Osteocyte (in vitro differentiated cells): ENCODE results near the gene MYEF2. TPM values are rescaled to one million over a fixed set of nuclear protein-coding genes. Genes with fewer than 3 reads are reported as not detected.

Experiments
- DNase-seq: peaks from one replicate; pipeline ENCODE4 v3.0.0; 2021; ENCODE audit warnings: mixed read lengths; ENCODE audit not compliant: unreplicated experiment; ENCODE audit errors: extremely low spot score
- H3K27ac Mint-ChIP-seq: one replicate; pipeline ENCODE4 v1.8.0; 2021; ENCODE audit warnings: mild to moderate bottlenecking, mixed read lengths; ENCODE audit not compliant: unreplicated experiment
- H3K27me3 Mint-ChIP-seq: one replicate; pipeline ENCODE4 v1.8.0; 2021; ENCODE audit warnings: mixed read lengths; ENCODE audit not compliant: unreplicated experiment
- H3K36me3 Mint-ChIP-seq: one replicate; pipeline ENCODE4 v1.8.0; 2021; ENCODE audit warnings: mixed read lengths; ENCODE audit not compliant: unreplicated experiment
- H3K4me1 Mint-ChIP-seq: one replicate; pipeline ENCODE4 v1.8.0; 2021; ENCODE audit warnings: mixed read lengths; ENCODE audit not compliant: unreplicated experiment
- H3K4me3 Mint-ChIP-seq: one replicate; pipeline ENCODE4 v1.8.0; 2021; ENCODE audit warnings: mild to moderate bottlenecking, moderate library complexity, mixed read lengths; ENCODE audit not compliant: unreplicated experiment
- H3K9me3 Mint-ChIP-seq: one replicate; pipeline ENCODE4 v1.8.0; 2021; ENCODE audit warnings: mixed read lengths; ENCODE audit not compliant: unreplicated experiment
- CTCF ChIP-seq: fragments of 200-600 bp; sonication (generic); IDR thresholded peaks from 2 replicates; pipeline ENCODE4 v1.5.0; 2021; ENCODE audit warnings: antibody characterized with exemption, mild to moderate bottlenecking, moderate library complexity
- total RNA-seq: library from RNA; stranded (reverse); gene quantifications from 2 replicates; pipeline ENCODE4 v1.2.1, GENCODE V29; 2021

MYEF2 gene
- total RNA-seq, 1 donor from 2014 or later = 27.4 TPM

GRCh38 chr15:48087844-48088243 lies 90.3 kb downstream of the MYEF2 start:
- H3K9me3 Mint-ChIP-seq = no peaks in the 10 kb centered on the region
- no peak for DNase-seq
- no peaks in the 10 kb centered on the region for H3K4me1 Mint-ChIP-seq
- H3K27ac Mint-ChIP-seq = no peak overlapping the region
- H3K4me3 Mint-ChIP-seq = no peak overlapping the region
- TF ChIP-seq CTCF = no peak
- H3K27me3 Mint-ChIP-seq = peaks cover 14% of the 10 kb centered on the region
- H3K36me3 Mint-ChIP-seq = no peaks in the 10 kb centered on the region

- no peaks in the 10 kb centered on the region for H3K36me3 Mint-ChIP-seq
- no peaks in the 10 kb centered on the region for H3K9me3 Mint-ChIP-seq
- no peak overlapping the region for H3K27ac Mint-ChIP-seq
- no peak for DNase-seq
- H3K4me3 Mint-ChIP-seq = no peak overlapping the region
- no peak for TF ChIP-seq CTCF
- H3K27me3 Mint-ChIP-seq = peaks cover 24% of the 10 kb centered on the region
- no peaks in the 10 kb centered on the region for H3K4me1 Mint-ChIP-seq
Observed at GRCh38 chr15:48086576-48086975, 91.5 kb downstream of the MYEF2 start.

GRCh38 chr15:48086133-48086532 lies 92.0 kb downstream of the MYEF2 start:
- Mint-ChIP-seq H3K4me3 (no peak overlapping the region), H3K4me1 (no peaks in the 10 kb centered on the region), H3K36me3 (no peaks in the 10 kb centered on the region), H3K27ac (no peak overlapping the region), H3K9me3 (no peaks in the 10 kb centered on the region), H3K27me3 (peaks cover 25% of the 10 kb centered on the region)
- TF ChIP-seq CTCF = no peak
- DNase-seq = no peak

GRCh38 chr15:48085591-48085930 lies 92.5 kb downstream of the MYEF2 start:
- Mint-ChIP-seq H3K27ac (no peak overlapping the region), H3K9me3 (no peaks in the 10 kb centered on the region), H3K4me1 (no peaks in the 10 kb centered on the region), H3K27me3 (peaks cover 27% of the 10 kb centered on the region), H3K36me3 (no peaks in the 10 kb centered on the region), H3K4me3 (no peak overlapping the region)
- TF ChIP-seq CTCF = no peak
- DNase-seq = no peak

- H3K4me1 Mint-ChIP-seq = no peaks in the 10 kb centered on the region
- no peaks in the 10 kb centered on the region for H3K36me3 Mint-ChIP-seq
- no peak overlapping the region for H3K4me3 Mint-ChIP-seq
- peak; percentile 56 for TF ChIP-seq CTCF
- no peak for DNase-seq
- no peak overlapping the region for H3K27ac Mint-ChIP-seq
- no peaks in the 10 kb centered on the region for H3K9me3 Mint-ChIP-seq
- H3K27me3 Mint-ChIP-seq = peaks cover 26% of the 10 kb centered on the region
Observed at GRCh38 chr15:48084759-48085590, 93.1 kb downstream of the MYEF2 start.

Other genes starting within 250 kb of the MYEF2 start
- not detected in 2 replicates for gene SLC24A5, start 57.3 kb downstream of the MYEF2 start, total RNA-seq
- not detected in 2 replicates for gene CTXN2, start 13.4 kb upstream of the MYEF2 start, total RNA-seq
- not detected in 2 replicates for gene SLC12A1, start 28.0 kb upstream of the MYEF2 start, total RNA-seq
- 76.7 and 81.0 TPM in 2 replicates for gene DUT, start 153.1 kb upstream of the MYEF2 start, total RNA-seq